SU-DHL-6 (cell line): Measurements from ENCODE around the gene RHEB.

Source experiments
- EZH2phosphoT487 ChIP-seq: fragments of 200-600 bp; sonication (generic), shearing (Covaris generic); conservative IDR thresholded peaks from 2 replicates; pipeline ENCODE4 v1.6.1; 2018; ENCODE audit warnings: mild to moderate bottlenecking, antibody characterized with exemption, low read length, moderate library complexity, mixed read lengths
- TF ChIP-seq, protein P1 (sequence below): fragments of 200-600 bp; sonication (generic); IDR thresholded peaks from one replicate; pipeline ENCODE4 v1.5.1; 2017; ENCODE audit warnings: antibody characterized with exemption, mild to moderate bottlenecking, low read length, moderate library complexity; ENCODE audit not compliant: insufficient read depth, poor library complexity, severe bottlenecking

DNA sequence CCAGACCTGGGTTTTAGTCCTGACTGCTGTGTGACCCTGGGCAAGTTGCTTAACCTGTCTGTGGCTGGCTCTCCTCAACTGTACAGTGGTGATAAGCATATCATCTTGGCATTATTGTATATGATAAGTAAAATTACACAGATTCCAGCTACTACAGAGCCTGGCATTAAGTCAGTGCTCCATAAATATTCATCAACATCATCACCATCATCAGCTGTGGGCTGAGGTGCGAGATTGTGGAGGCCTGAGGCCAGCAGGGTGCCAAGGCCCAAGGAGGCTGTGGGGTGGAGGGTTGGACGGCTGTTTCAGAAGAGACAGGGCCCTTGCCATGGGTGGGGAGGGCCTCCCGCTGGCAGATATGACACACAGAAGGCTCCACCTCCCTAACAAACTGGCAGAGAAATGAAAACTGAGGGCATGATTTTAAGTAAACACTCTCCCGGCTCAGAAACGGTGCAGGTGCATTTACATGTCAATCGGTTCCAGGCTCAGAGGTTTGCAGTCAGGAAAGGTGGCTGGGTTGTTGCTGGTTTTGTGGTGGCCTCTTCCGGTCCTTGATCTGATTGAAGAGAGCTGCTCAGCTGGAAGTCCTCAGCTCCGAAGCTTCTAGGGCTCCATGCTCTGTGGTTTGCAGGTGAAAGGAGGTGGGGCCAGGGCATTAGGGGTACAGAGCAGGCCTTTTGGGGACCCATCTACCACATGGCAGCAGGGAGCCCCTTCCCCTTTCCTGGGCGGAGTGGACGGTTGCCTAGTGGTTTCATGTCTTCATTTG, 89.9 kb downstream of the RHEB start:
- TF ChIP-seq, protein P1, sequence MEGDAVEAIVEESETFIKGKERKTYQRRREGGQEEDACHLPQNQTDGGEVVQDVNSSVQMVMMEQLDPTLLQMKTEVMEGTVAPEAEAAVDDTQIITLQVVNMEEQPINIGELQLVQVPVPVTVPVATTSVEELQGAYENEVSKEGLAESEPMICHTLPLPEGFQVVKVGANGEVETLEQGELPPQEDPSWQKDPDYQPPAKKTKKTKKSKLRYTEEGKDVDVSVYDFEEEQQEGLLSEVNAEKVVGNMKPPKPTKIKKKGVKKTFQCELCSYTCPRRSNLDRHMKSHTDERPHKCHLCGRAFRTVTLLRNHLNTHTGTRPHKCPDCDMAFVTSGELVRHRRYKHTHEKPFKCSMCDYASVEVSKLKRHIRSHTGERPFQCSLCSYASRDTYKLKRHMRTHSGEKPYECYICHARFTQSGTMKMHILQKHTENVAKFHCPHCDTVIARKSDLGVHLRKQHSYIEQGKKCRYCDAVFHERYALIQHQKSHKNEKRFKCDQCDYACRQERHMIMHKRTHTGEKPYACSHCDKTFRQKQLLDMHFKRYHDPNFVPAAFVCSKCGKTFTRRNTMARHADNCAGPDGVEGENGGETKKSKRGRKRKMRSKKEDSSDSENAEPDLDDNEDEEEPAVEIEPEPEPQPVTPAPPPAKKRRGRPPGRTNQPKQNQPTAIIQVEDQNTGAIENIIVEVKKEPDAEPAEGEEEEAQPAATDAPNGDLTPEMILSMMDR: no peak
- TF ChIP-seq EZH2phosphoT487: no peak
